ENCODE results near the gene ADAMTS4.

- TF ChIP-seq CTCF (IDR thresholded peaks at IDR 0.05): no peak
- TF ChIP-seq POLR2A (IDR thresholded peaks at IDR 0.05): no peak
- no peak for TF ChIP-seq POLR2AphosphoS5 (IDR thresholded peaks at IDR 0.05)
These were observed 46.0 kb upstream of the ADAMTS4 start for GRCh38 chr1:161244888-161245287.

Data from sigmoid colon (tissue), 4 donors.